Cerebellar nuclear complex (tissue), 1 donor: ENCODE measurements around the gene PSMD11.
A peak's percentile ranks its signal among the peaks of the same experiment; 100 is the strongest.

Experiments used
- DNase-seq, 2 experiments: peaks; one replicate each; lab custom pipeline; 2025; lab: John Stamatoyannopoulos, UW

The PSMD11 gene

GRCh38 chr17:32467949-32468348 is 23.6 kb downstream of the PSMD11 start:
- DNase-seq = no peak

DNA sequence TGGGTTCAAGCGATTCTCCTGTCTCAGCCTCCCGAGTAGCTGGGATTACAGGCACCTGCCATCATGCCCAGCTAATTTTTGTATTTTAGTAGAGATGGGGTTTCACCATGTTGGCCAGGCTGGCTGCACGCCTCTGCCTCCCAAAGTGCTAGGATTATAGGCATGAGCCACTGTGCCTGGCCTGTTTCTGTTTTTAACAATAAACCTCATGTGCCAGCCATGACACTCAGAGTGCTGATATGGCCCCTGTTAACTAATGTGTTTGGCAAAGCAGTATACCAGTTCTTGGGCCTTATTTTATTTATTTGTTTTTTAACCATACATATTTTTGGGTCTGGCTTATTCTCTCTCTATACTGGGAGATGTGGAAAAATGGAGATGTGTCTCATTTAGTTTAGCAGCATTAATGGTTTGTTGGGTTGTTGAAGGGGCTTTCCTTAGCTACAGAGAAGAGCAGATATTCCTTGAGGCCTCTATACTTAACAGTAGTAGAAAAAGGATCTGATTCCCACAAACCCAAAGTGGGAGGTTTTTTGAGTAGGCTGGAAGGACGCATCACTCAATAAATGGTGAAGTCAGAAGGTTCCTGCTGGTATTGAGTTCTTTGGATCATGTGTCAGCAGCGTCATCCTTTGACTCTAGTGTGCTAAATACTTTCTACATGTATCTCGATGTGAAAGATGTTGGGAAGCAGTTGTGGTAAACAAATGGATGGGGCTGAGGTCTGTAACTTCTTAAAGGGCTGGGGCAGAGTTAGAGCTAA is 26.3 kb downstream of the PSMD11 start:
- no peak for DNase-seq

GRCh38 chr17:32471652-32472051 is 27.3 kb downstream of the PSMD11 start:
- DNase-seq = no peak

GRCh38 chr17:32475258-32475657 is 30.9 kb downstream of the PSMD11 start:
- DNase-seq = no peak

DNA sequence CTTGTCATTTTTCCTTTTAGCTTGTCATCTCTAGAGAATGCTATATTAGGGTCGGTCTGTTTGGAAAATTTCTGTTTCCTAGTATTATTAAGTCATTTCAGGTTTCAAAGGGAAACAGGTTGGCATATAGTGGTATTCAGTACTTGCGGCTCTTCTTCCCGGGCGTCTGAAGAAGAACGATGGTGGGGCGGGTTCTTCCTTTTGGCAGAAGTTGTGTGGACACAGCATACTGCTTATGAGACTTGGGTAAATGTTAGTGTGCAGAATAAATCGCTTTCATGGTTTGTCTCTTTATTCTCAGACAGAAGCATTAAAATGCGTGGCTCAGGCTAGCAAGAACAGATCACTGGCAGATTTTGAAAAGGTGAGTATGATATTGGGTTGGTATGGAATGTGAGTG is 32.9 kb downstream of the PSMD11 start:
- DNase-seq = no peak

- DNase-seq = no peak
Observed at GRCh38 chr17:32479074-32479617, 34.8 kb downstream of the PSMD11 start.

GRCh38 chr17:32481193-32481592 is 36.9 kb downstream of the PSMD11 start:
- no peak for DNase-seq

DNA sequence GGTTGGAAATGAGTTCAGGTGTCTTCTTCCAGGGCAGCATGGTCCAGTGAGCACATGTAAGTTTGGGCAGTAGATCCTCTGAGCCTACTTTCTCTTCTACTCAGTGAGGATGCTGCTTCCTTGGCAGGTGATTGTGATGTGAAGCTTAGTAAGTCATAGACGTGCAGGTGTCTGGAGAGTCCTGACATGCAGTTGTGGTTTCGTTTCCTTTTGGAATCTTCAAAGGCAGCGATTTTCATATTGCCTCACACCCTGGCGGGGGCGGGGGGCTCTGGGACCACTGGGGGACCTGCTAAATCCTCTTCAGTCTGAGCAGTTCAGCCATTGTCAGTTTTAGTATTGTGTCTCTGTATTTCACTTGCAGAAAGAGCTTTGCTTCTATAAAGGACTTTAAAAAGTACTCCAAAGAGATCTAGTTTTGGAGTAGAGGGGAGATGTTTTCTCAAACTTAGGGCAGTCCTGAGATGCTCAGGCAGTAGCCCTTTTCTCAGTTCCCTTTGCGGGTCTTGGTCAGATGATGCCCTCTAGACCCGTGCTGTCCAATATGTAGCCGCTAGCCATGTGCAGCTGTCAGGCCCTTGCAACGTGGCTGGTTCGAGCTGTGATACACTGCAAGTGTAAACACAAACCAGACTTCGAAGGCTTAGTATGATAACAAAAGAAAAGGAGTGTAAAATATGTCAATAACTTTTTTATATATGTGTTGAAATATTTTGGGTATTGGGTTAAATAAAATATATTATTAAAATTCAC is 38.4 kb downstream of the PSMD11 start:
- DNase-seq = no peak

GRCh38 chr17:32483451-32484019 is 39.2 kb downstream of the PSMD11 start:
- DNase-seq = peak; percentile 15 to 91

DNA sequence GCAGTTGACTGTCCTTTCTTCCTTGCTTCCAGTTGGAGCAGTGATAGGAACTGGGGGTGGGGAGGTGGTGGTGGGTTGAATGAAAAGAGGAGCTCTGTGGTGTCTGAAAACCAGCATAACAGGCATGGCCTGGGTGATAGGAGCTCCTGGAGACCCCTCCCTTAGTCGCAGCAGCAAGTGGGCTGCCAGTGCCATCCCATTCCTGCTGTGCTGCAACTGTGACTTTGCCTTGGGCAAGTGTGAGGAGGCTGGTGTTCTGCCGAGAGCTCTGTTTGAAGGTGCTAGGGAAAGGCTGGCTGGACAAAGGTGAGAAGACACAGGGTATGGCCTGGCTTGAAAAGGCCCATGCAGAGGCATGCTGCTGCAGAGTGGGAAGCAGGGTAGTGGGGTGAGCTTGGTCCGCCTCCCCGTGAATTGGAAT is 39.7 kb downstream of the PSMD11 start:
- DNase-seq = no peak

GRCh38 chr17:32484628-32485027 is 40.3 kb downstream of the PSMD11 start:
- DNase-seq = no peak

DNA sequence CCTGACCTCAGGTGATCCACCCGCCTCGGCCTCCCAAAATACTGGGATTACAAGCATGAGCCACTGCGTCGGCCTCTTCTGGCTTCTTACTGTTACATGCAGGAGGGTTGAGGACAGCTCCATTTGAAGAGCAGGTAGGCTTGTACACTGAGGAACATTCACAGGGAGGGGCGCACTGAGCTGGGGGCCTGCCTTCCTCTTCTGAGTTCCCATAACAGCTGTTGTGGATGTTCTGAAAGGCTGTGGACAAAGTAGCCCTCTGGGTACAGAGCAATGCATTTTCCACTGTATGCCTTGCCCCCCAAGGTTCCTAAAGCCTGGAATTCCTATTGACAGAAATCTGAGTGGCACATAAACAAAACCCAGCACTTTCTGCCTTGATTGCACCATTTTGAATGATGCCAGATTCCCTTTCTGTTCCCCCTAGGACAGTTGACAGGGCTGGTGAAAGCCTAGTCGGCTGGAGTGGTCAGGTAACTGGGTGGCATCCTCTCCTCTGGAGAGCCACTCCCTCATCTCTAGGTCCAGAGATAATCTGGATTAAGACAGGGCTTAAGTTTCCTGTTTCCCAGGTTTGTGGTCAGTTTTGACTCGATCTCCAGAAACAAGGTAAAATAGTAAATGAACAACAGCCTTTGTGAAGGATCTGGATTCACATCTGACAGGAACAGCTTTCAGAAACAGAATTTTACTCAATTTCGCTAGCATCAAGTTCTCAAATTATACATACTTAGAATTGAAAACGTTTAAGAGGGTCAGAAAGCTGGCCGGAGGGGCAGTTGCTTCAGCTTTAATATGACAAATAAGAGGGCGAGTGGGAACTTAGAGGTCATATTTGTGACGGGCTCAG is 41.2 kb downstream of the PSMD11 start:
- DNase-seq = no peak

DNA sequence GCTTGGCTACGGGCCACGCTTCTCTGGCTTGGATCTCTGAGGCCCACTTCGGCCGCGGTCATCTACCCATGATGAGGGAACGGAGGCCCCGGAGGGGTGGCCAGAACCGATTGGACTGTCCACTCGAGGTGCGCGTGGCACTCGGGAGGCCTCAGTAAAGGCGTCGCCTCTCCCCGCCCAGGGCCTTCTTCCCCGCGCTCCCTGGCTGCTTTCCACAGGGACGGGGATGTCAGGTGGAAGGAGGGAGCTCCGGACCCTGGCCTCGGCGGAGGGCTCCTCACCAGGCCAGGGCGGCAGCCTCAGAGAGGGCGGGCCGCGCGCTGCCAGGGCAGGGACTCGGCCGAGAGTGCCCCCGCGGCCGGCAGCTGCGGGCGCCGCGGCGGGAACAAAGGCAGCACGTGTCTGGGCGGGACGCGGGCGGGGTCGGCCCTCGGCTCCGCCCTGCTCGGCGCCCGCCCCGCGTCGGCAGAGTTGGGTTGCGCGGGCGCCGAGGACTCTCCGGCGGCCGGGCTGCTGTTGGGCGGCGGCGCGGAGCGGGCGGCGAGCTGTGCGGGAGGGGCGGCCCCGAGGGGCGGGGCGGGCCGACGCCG is 41.9 kb downstream of the PSMD11 start:
- DNase-seq = peak in 1 of 2 experiments; percentile 32

- DNase-seq = no peak
Observed at GRCh38 chr17:32486701-32487472, 42.6 kb downstream of the PSMD11 start, which contains the start of gene CDK5R1. CDK5R1 (plus strand) TSS chr17:32486993; CDS start chr17:32487621, 628 bp downstream.

DNA sequence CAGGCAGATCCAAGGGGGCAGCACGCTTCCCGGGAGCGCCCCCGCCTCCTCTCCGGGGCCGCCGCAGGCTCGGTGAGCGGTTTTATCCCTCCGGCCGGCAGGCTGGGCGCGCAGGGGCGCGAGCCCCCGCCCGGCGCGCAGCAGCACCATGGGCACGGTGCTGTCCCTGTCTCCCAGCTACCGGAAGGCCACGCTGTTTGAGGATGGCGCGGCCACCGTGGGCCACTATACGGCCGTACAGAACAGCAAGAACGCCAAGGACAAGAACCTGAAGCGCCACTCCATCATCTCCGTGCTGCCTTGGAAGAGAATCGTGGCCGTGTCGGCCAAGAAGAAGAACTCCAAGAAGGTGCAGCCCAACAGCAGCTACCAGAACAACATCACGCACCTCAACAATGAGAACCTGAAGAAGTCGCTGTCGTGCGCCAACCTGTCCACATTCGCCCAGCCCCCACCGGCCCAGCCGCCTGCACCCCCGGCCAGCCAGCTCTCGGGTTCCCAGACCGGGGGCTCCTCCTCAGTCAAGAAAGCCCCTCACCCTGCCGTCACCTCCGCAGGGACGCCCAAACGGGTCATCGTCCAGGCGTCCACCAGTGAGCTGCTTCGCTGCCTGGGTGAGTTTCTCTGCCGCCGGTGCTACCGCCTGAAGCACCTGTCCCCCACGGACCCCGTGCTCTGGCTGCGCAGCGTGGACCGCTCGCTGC is 43.3 kb downstream of the PSMD11 start:
- no peak for DNase-seq

DNA sequence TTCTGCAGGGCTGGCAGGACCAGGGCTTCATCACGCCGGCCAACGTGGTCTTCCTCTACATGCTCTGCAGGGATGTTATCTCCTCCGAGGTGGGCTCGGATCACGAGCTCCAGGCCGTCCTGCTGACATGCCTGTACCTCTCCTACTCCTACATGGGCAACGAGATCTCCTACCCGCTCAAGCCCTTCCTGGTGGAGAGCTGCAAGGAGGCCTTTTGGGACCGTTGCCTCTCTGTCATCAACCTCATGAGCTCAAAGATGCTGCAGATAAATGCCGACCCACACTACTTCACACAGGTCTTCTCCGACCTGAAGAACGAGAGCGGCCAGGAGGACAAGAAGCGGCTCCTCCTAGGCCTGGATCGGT is 43.9 kb downstream of the PSMD11 start:
- no peak for DNase-seq

DNA sequence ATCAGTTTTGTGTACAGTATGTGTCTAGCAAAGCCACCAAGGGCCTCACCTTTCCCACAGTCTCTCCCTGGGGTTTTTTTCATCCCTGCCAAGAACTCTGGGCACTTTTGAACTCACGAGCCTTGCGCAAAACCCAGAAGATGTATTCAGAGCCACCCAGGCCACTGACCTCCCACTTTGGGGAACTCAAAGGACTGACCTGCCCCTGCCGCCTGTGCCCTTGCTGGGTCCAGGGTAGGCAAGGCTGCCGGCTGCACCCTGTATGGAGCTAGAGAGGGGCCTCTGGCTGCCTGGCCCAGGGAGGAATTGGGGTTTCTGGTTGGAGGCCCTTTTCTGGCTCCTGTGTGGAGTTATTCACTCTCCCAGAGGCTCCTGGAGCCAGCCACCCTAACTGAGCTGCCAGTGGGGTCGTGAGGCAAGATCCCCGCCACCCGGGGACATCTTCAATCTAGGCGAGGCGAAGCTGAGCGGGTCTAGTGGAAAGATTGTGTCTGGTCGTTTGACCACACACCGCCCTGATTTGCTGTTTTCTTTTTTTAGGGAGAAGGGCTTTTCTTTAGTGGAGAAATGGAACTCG is 44.4 kb downstream of the PSMD11 start:
- no peak for DNase-seq

- DNase-seq = no peak
Observed at GRCh38 chr17:32489320-32490100, 45.2 kb downstream of the PSMD11 start.

- no peak for DNase-seq
Observed at GRCh38 chr17:32490101-32490482, 45.8 kb downstream of the PSMD11 start.
